Measurements from ENCODE around the gene HTR3D. TPM values are rescaled to one million over a fixed set of nuclear protein-coding genes. Genes with fewer than 3 reads are reported as not detected.

HTR3D gene
- polyA plus RNA-seq, 1 of the 3 experiments (the other 2 are of a cell fraction): not detected

DNA sequence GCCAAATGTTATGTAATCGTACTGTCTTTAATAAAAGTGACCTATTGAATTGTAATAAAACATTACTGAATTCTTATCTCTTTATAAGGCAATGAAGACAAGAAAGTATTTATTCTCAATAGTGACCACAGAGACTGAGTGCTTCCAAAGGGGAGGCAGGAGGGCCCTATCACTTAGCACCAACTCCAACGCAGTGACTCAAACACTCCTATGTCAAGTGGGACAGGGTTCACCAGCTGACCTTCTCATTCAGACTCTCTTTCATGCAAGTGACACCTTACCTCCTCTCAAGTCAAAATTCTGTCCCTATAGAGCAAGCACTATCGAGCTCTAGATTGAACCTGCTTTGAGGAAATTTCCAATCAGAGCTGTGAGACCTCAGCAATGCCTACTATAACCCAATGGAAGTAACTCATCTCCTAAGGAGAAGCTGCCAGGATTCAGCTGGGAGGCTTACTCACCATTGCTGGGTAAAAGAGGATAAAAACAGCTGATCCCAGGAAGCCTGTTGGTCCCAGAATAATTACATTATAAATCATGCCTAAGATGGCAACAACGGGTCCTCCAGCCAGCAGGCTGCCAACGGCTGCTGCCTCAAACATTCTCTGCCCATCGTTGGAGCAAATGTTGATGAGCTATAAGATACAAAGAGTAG lies 49.4 kb upstream of the HTR3D start:
- H3K9me3 ChIP-seq: no peaks in the 10 kb centered on the region
- H4K20me1 ChIP-seq (ENCODE audit: insufficient read depth): no peaks in the 10 kb centered on the region
- H3K36me3 ChIP-seq (replicated peaks in 1 of 2; ENCODE audit: control insufficient read depth in 1 of 2, insufficient read depth in 2 of 2, low read length in 1 of 2): peaks cover 39 to 49% of the 10 kb centered on the region in 2 experiments
- H3K4me3 ChIP-seq (ENCODE audit: low read depth in 2 of 2, low read length in 1 of 2): no peak overlapping the region
- H3K9me2 ChIP-seq: no peaks in the 10 kb centered on the region
- peaks cover 0 to 12% of the 10 kb centered on the region in 2 experiments; a peak in 2 of 4 replicates for H3K4me1 ChIP-seq (ENCODE audit: control insufficient read depth in 1 of 2, insufficient read depth in 2 of 2, low read depth in 1 of 2, low read length in 1 of 2)
- H2AFZ ChIP-seq (ENCODE audit: low read depth): no peak overlapping the region
- H3F3A ChIP-seq (replicated peaks; ENCODE audit: insufficient read depth): no peaks in the 10 kb centered on the region
- CTCF ChIA-PET: interaction anchor here (1.0 kb wide), 2 partner anchors 9 to 87 kb away, joined by 3 read pairs; no protein-coding TSS in a partner anchor
- no peak for DNase-seq
- H3K27me3 ChIP-seq (ENCODE audit: insufficient read depth): no peaks in the 10 kb centered on the region
- TF ChIP-seq TCF12 (IDR thresholded peaks at IDR 0.05): no peak
- TF ChIP-seq TAF1 (IDR thresholded peaks at IDR 0.05; ENCODE audit: borderline replicate concordance, low read depth, low read length): no peak
- no peak for TF ChIP-seq POLR2AphosphoS5 (IDR thresholded peaks at IDR 0.05; ENCODE audit: low read depth, low read length)
- TF ChIP-seq, protein P1, sequence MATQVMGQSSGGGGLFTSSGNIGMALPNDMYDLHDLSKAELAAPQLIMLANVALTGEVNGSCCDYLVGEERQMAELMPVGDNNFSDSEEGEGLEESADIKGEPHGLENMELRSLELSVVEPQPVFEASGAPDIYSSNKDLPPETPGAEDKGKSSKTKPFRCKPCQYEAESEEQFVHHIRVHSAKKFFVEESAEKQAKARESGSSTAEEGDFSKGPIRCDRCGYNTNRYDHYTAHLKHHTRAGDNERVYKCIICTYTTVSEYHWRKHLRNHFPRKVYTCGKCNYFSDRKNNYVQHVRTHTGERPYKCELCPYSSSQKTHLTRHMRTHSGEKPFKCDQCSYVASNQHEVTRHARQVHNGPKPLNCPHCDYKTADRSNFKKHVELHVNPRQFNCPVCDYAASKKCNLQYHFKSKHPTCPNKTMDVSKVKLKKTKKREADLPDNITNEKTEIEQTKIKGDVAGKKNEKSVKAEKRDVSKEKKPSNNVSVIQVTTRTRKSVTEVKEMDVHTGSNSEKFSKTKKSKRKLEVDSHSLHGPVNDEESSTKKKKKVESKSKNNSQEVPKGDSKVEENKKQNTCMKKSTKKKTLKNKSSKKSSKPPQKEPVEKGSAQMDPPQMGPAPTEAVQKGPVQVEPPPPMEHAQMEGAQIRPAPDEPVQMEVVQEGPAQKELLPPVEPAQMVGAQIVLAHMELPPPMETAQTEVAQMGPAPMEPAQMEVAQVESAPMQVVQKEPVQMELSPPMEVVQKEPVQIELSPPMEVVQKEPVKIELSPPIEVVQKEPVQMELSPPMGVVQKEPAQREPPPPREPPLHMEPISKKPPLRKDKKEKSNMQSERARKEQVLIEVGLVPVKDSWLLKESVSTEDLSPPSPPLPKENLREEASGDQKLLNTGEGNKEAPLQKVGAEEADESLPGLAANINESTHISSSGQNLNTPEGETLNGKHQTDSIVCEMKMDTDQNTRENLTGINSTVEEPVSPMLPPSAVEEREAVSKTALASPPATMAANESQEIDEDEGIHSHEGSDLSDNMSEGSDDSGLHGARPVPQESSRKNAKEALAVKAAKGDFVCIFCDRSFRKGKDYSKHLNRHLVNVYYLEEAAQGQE (IDR thresholded peaks at IDR 0.05; ENCODE audit: low read depth, low read length): no peak
- no peak for TF ChIP-seq GATA2 (CRISPR knock-in tag; IDR thresholded peaks at IDR 0.05)
- TF ChIP-seq TEAD4 (IDR thresholded peaks at IDR 0.05; ENCODE audit: borderline replicate concordance, insufficient read depth): no peak
- TF ChIP-seq, protein P2, sequence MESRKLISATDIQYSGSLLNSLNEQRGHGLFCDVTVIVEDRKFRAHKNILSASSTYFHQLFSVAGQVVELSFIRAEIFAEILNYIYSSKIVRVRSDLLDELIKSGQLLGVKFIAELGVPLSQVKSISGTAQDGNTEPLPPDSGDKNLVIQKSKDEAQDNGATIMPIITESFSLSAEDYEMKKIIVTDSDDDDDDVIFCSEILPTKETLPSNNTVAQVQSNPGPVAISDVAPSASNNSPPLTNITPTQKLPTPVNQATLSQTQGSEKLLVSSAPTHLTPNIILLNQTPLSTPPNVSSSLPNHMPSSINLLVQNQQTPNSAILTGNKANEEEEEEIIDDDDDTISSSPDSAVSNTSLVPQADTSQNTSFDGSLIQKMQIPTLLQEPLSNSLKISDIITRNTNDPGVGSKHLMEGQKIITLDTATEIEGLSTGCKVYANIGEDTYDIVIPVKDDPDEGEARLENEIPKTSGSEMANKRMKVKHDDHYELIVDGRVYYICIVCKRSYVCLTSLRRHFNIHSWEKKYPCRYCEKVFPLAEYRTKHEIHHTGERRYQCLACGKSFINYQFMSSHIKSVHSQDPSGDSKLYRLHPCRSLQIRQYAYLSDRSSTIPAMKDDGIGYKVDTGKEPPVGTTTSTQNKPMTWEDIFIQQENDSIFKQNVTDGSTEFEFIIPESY (IDR thresholded peaks at IDR 0.05; ENCODE audit: borderline replicate concordance, low read depth): no peak
- no peak for TF ChIP-seq MAX (IDR thresholded peaks at IDR 0.05; ENCODE audit: low read depth)
- no peak for TF ChIP-seq YY1 (IDR thresholded peaks at IDR 0.05; ENCODE audit: low read depth)
- no peak for TF ChIP-seq GABPA (IDR thresholded peaks at IDR 0.05; ENCODE audit: low read depth)
- no peak for TF ChIP-seq RXRA (IDR thresholded peaks at IDR 0.05; ENCODE audit: borderline replicate concordance, low read depth)
- TF ChIP-seq FOXM1 (IDR thresholded peaks at IDR 0.05; ENCODE audit: low read depth): no peak
- H3K27ac ChIP-seq (ENCODE audit: low read depth in 2 of 2, low read length in 1 of 2): no peak overlapping the region
- POLR2A ChIA-PET: no interaction called here
- no peaks in the 10 kb centered on the region for H3K79me2 ChIP-seq (ENCODE audit: insufficient read depth)
- WGBS (ENCODE audit: low lambda C conversion rate): 79% methylated on average over 6 of the region's 6 CpGs
- H3K9ac ChIP-seq: no peak overlapping the region
- no peak overlapping the region for H3K4me2 ChIP-seq

Data from SK-N-SH (cell line).